H1 (cell line): ENCODE measurements around the gene PLD5. TPM values are rescaled to one million over a fixed set of nuclear protein-coding genes. Genes with fewer than 3 reads are reported as not detected.

Experiments
- CTCF ChIA-PET: fragments of 300-600 bp; sonication (Branson Sonifier 250); formaldehyde crosslinking; loops from one replicate; lab custom pipeline; 2021; ENCODE audit not compliant: partially characterized antibody; lab: Charles Lee
- POLR2A ChIA-PET: fragments of 300-600 bp; sonication (Branson Sonifier 250); formaldehyde crosslinking; loops from one replicate; lab custom pipeline; 2021; ENCODE audit warnings: inconsistent platforms; ENCODE audit not compliant: partially characterized antibody; lab: Charles Lee
- DNase-seq, 2 experiments: peaks; one replicate each; pipeline versions ENCODE4 v3.0.0 to v3.0.0-alpha.2; 2010 to 2022; ENCODE audit warnings: low spot score in 2 of 2, low read depth in 1 of 2, mixed read lengths in 1 of 2
- FAIRE-seq: peaks from 2 replicates; lab custom pipeline; 2011; peaks lifted over from hg19 to GRCh38; lab: Jason Lieb, UNC
- H2AFZ ChIP-seq: 2 replicates; pipeline ENCODE4 v1.8.1; 2012; ENCODE audit warnings: low read length, inconsistent platforms
- H2AK5ac ChIP-seq: 2 replicates; pipeline ENCODE4 v1.6.1; 2013; ENCODE audit warnings: low read depth, low read length
- H2BK120ac ChIP-seq: replicated peaks from 2 replicates; pipeline ENCODE3; 2013; ENCODE audit warnings: low read depth, low read length, inconsistent platforms
- H2BK12ac ChIP-seq: 2 replicates; pipeline ENCODE4 v1.6.1; 2013; ENCODE audit warnings: low read depth, low read length
- H2BK15ac ChIP-seq: 2 replicates; pipeline ENCODE4 v1.6.1; 2013; ENCODE audit warnings: low read length
- H2BK20ac ChIP-seq: 2 replicates; pipeline ENCODE4 v1.6.1; 2013; ENCODE audit warnings: low read length
- H2BK5ac ChIP-seq: 2 replicates; pipeline ENCODE4 v1.6.1; 2013; ENCODE audit warnings: low read depth, low read length
- H3K14ac ChIP-seq: 2 replicates; pipeline ENCODE4 v1.6.1; 2013; ENCODE audit warnings: inconsistent platforms; ENCODE audit not compliant: insufficient read length
- H3K18ac ChIP-seq: 2 replicates; pipeline ENCODE4 v1.6.1; 2013; ENCODE audit warnings: low read length; ENCODE audit errors: extremely low read depth
- H3K23ac ChIP-seq: 2 replicates; pipeline ENCODE4 v1.6.1; 2013; ENCODE audit warnings: inconsistent platforms; ENCODE audit not compliant: insufficient read length
- H3K23me2 ChIP-seq: 2 replicates; pipeline ENCODE4 v1.6.1; 2013; ENCODE audit warnings: low read depth, low read length
- H3K27ac ChIP-seq: 2 replicates; pipeline ENCODE4 v1.6.1; 2011; ENCODE audit warnings: low read depth, low read length, inconsistent platforms
- H3K27me3 ChIP-seq, 4 experiments: replicated peaks in 1 of 4; 1 replicate in 1 of 4; 2 replicates in 3 of 4; pipeline versions ENCODE4 v1.6.1 to v1.8.1; 2011 to 2013; ENCODE audit warnings: low read length in 3 of 4, mild to moderate bottlenecking in 3 of 4, inconsistent platforms in 2 of 4, mixed read lengths in 2 of 4, moderate library complexity in 1 of 4; ENCODE audit not compliant: control insufficient read depth in 3 of 4, insufficient read depth in 3 of 4; ENCODE audit errors: extremely low read depth in 1 of 4
- H3K36me3 ChIP-seq, 4 experiments: 2 replicates each; pipeline versions ENCODE4 v1.6.1 to v1.8.1; 2011 to 2013; ENCODE audit warnings: mild to moderate bottlenecking in 4 of 4, low read length in 3 of 4, moderate library complexity in 2 of 4, control low read depth in 1 of 4, inconsistent platforms in 1 of 4; ENCODE audit not compliant: insufficient read depth in 4 of 4, control insufficient read depth in 2 of 4
- H3K4ac ChIP-seq: replicated peaks from 2 replicates; pipeline ENCODE3; 2013; ENCODE audit warnings: low read length, low read depth, mixed read lengths, inconsistent platforms; ENCODE audit not compliant: insufficient read length
- H3K4me1 ChIP-seq, 4 experiments: replicated peaks in 1 of 4; 1 replicate in 1 of 4; 2 replicates in 3 of 4; pipeline versions ENCODE4 v1.6.1 to v1.8.1; 2011 to 2013; ENCODE audit warnings: low read length in 3 of 4, inconsistent platforms in 2 of 4, mixed read lengths in 1 of 4; ENCODE audit not compliant: insufficient read depth in 4 of 4, control insufficient read depth in 3 of 4
- H3K4me2 ChIP-seq, 2 experiments: 2 replicates each; pipeline versions ENCODE4 v1.6.1 to v1.8.1; 2011 to 2013; ENCODE audit warnings: low read depth in 2 of 2, low read length in 2 of 2, control low read depth in 1 of 2, inconsistent platforms in 1 of 2, mild to moderate bottlenecking in 1 of 2; ENCODE audit not compliant: insufficient read depth in 1 of 2
- H3K4me3 ChIP-seq, 4 experiments: fragments of 200-600, 300-600 bp in 1 of 4; sonication (generic), shearing (Covaris generic), sonication (Bioruptor Twin) in 1 of 4; 2 replicates each; pipeline versions ENCODE4 v1.5.1 to v1.8.1; 2011 to 2016; ENCODE audit warnings: low read length in 4 of 4, low read depth in 3 of 4, control low read depth in 2 of 4, inconsistent platforms in 2 of 4, mild to moderate bottlenecking in 2 of 4, mixed read lengths in 1 of 4, moderate library complexity in 1 of 4; ENCODE audit not compliant: insufficient read depth in 2 of 4; ENCODE audit errors: extremely low read depth in 1 of 4
- H3K56ac ChIP-seq: replicated peaks from 2 replicates; pipeline ENCODE3; 2013; ENCODE audit warnings: low read depth, mild to moderate bottlenecking, mixed read lengths, low read length, inconsistent platforms; ENCODE audit not compliant: insufficient read length
- H3K79me1 ChIP-seq: 2 replicates; pipeline ENCODE4 v1.6.1; 2013; ENCODE audit warnings: low read depth, low read length, control low read depth
- H3K79me2 ChIP-seq, 2 experiments: 2 replicates each; pipeline versions ENCODE4 v1.6.1 to v1.8.1; 2012 to 2013; ENCODE audit warnings: low read length in 2 of 2, mild to moderate bottlenecking in 2 of 2, inconsistent platforms in 1 of 2; ENCODE audit not compliant: insufficient read depth in 2 of 2, control insufficient read depth in 1 of 2
- H3K9ac ChIP-seq, 4 experiments: replicated peaks in 1 of 4; 1 replicate in 1 of 4; 2 replicates in 3 of 4; pipeline versions ENCODE4 v1.6.1 to v1.8.1; 2011 to 2013; ENCODE audit warnings: low read depth in 3 of 4, low read length in 3 of 4, control low read depth in 2 of 4, mild to moderate bottlenecking in 2 of 4, moderate library complexity in 2 of 4, inconsistent platforms in 1 of 4; ENCODE audit errors: extremely low read depth in 1 of 4
- H3K9me3 ChIP-seq, 2 experiments: 2 replicates each; pipeline versions ENCODE4 v1.6.1 to v1.8.1; 2012 to 2013; ENCODE audit warnings: mild to moderate bottlenecking in 2 of 2, moderate library complexity in 2 of 2, control low read depth in 1 of 2, inconsistent platforms in 1 of 2, low read depth in 1 of 2, low read length in 1 of 2, mixed read lengths in 1 of 2; ENCODE audit not compliant: insufficient read depth in 2 of 2
- H4K20me1 ChIP-seq, 2 experiments: replicated peaks in 1 of 2; 2 replicates each; pipeline versions ENCODE3 to v1.8.1; 2011 to 2013; ENCODE audit warnings: inconsistent platforms in 2 of 2, low read length in 2 of 2, mild to moderate bottlenecking in 1 of 2; ENCODE audit not compliant: insufficient read depth in 2 of 2, control insufficient read depth in 1 of 2
- H4K5ac ChIP-seq: 2 replicates; pipeline ENCODE4 v1.6.1; 2013; ENCODE audit warnings: low read length, low read depth, mixed read lengths, inconsistent platforms; ENCODE audit not compliant: insufficient read length
- H4K8ac ChIP-seq: 2 replicates; pipeline ENCODE4 v1.8.0; 2013; ENCODE audit warnings: mild to moderate bottlenecking, moderate library complexity, low read length, inconsistent platforms; ENCODE audit not compliant: insufficient read depth; ENCODE audit errors: extremely low read depth
- H4K91ac ChIP-seq: replicated peaks from 2 replicates; pipeline ENCODE3; 2013; ENCODE audit warnings: low read length, mixed read lengths, inconsistent platforms; ENCODE audit not compliant: insufficient read length
- ATF3 ChIP-seq: IDR thresholded peaks from 2 replicates; pipeline ENCODE4 v1.6.1; 2011; ENCODE audit warnings: low read depth, mild to moderate bottlenecking, low read length; ENCODE audit not compliant: insufficient read depth
- FOSL1 ChIP-seq: IDR thresholded peaks from 2 replicates; pipeline ENCODE4 v1.6.1; 2011; ENCODE audit warnings: mild to moderate bottlenecking, low read depth, low read length, moderate library complexity; ENCODE audit not compliant: insufficient read depth
- HDAC2 ChIP-seq, 2 experiments: fragments of 300-600 bp in 1 of 2; sonication (generic) in 1 of 2; IDR thresholded peaks; 2 replicates each; pipeline ENCODE4 v1.6.1; 2011 to 2012; ENCODE audit warnings: low read depth in 2 of 2, low read length in 2 of 2, mild to moderate bottlenecking in 2 of 2, moderate library complexity in 2 of 2, borderline replicate concordance in 1 of 2, inconsistent platforms in 1 of 2
- PHF8 ChIP-seq: fragments of 200-600 bp; sonication (generic); conservative IDR thresholded peaks from 2 replicates; pipeline ENCODE4 v1.7.1; 2012; ENCODE audit warnings: low read depth, mild to moderate bottlenecking, inconsistent platforms, low read length, moderate library complexity
- POLR2A ChIP-seq, 2 experiments: IDR thresholded peaks; 1 replicate in 1 of 2; 2 replicates in 1 of 2; pipeline ENCODE4 v1.6.1; 2011; ENCODE audit warnings: low read depth in 2 of 2, low read length in 2 of 2, mild to moderate bottlenecking in 2 of 2; ENCODE audit errors: control extremely low read depth in 1 of 2
- SAP30 ChIP-seq: fragments of 300-600 bp; sonication (generic); IDR thresholded peaks from 2 replicates; pipeline ENCODE4 v1.7.1; 2012; ENCODE audit warnings: low read length, moderate library complexity, mild to moderate bottlenecking, inconsistent platforms; ENCODE audit not compliant: insufficient read depth, insufficient replicate concordance
- SP4 ChIP-seq: IDR thresholded peaks from 2 replicates; pipeline ENCODE4 v1.6.1; 2012; ENCODE audit warnings: low read length, inconsistent platforms
- TCF12 ChIP-seq: IDR thresholded peaks from 2 replicates; pipeline ENCODE4 v1.6.1; 2011; ENCODE audit warnings: low read depth, mild to moderate bottlenecking, low read length
- ZNF274 ChIP-seq: IDR thresholded peaks from 2 replicates; pipeline ENCODE4 v1.7.0; 2012; ENCODE audit warnings: low read length, borderline replicate concordance; ENCODE audit errors: extremely low read depth
- WGBS, 2 experiments: shearing (Covaris generic) in 1 of 2; methylation state at CpG; one replicate each; pipeline versions ENCODE4 v1.1.6 to v1.1.7; 2013 to 2015; ENCODE audit warnings: low lambda C conversion rate in 2 of 2, mixed read lengths in 2 of 2, inconsistent platforms in 1 of 2, low coverage in 1 of 2, missing lambda C conversion rate in 1 of 2; ENCODE audit not compliant: insufficient replicate concordance in 2 of 2, insufficient coverage in 1 of 2, insufficient read length in 1 of 2; ENCODE audit errors: extremely low coverage in 1 of 2, missing lambda C conversion rate in 1 of 2; 5-methylcytosine and 5-hydroxymethylcytosine counted together
- polyA plus RNA-seq, 7 experiments: library from polyadenylated mRNA; depleted of rRNA in 3 of 7; stranded (reverse) in 5 of 7; unstranded in 2 of 7; fragments of >200 nt in 5 of 7; fragments of 200-250 nt in 2 of 7; gene quantifications; 1 replicate in 5 of 7; 2 replicates in 1 of 7; 4 replicates in 1 of 7; pipeline versions ENCODE4 v1.2.1 to v1.2.3, GENCODE V29; 2011 to 2013; ENCODE audit warnings: missing spikeins in 2 of 7, mixed read lengths in 2 of 7
- total RNA-seq: library from RNA; stranded (reverse); fragmentation: NEBNext Ultra II Directional; extraction: Animal tissue kit (Norgen Biotek cat#: 25700); gene quantifications from 2 replicates; pipeline ENCODE4 v1.2.1, GENCODE V29; 2021

Gene PLD5
- total and polyA plus RNA-seq, 2 of the 8 experiments (the other 6 are each of a cell fraction or from before 2014, with no cell fraction given), result 0.86 to 8.5 TPM

- Histone ChIP-seq H4K5ac (no peak overlapping the region), H3K36me3 (no peaks in the 10 kb centered on the region; a peak in 1 of 8 replicates), H3K14ac (no peak overlapping the region), H3K9me3 (peaks cover 0 to 11% of the 10 kb centered on the region in 2 experiments; a peak in 1 of 4 replicates), H3K27me3 (no peaks in the 10 kb centered on the region), H3K23ac (no peak overlapping the region), H2BK15ac (no peak overlapping the region), H3K9ac (no peak overlapping the region), H3K79me1 (no peaks in the 10 kb centered on the region), H3K79me2 (no peaks in the 10 kb centered on the region), H3K4ac (no peak overlapping the region), H3K18ac (no peak overlapping the region), H3K4me3 (no peak overlapping the region), H2AFZ (no peak overlapping the region), H2AK5ac (no peak overlapping the region), H2BK120ac (no peak overlapping the region), H4K20me1 (no peaks in the 10 kb centered on the region), H2BK12ac (no peak overlapping the region), H3K56ac (no peak overlapping the region), H3K4me1 (peaks cover 0 to 10% (median 1%) of the 10 kb centered on the region in 4 experiments; a peak in 4 of 7 replicates), H3K4me2 (no peak overlapping the region), H3K23me2 (no peaks in the 10 kb centered on the region), H2BK5ac (no peak overlapping the region), H2BK20ac (no peak overlapping the region), H4K8ac (no peak overlapping the region), H4K91ac (no peak overlapping the region), H3K27ac (no peak overlapping the region)
- ChIA-PET POLR2A (no interaction called here), CTCF (interaction anchor here (0.6 to 3.2 kb wide), 2 partner anchors 9 to 11 kb away, joined by 3 to 16 read pairs; no protein-coding TSS in a partner anchor)
- no peak for DNase-seq
- 94% methylated on average over 9 of the region's 9 CpGs; no CpG with 5 or more reads in 1 of the 2 experiments for WGBS, 2 experiments
- no peak for FAIRE-seq
- TF ChIP-seq ATF3, result no peak
- TF ChIP-seq POLR2A (IDR thresholded peaks at IDR 0.05; ENCODE audit: control extremely low read depth in 1 of 2, low read depth in 2 of 2, low read length in 2 of 2), result no peak
- no peak for TF ChIP-seq HDAC2 (IDR thresholded peaks at IDR 0.05; ENCODE audit: borderline replicate concordance in 1 of 2, low read depth in 2 of 2, low read length in 2 of 2)
- TF ChIP-seq SAP30, result no peak
- no peak for TF ChIP-seq FOSL1
- no peak for TF ChIP-seq PHF8
- no peak for TF ChIP-seq ZNF274
- no peak for TF ChIP-seq TCF12
- no peak for TF ChIP-seq SP4
Measured at GRCh38 chr1:242197907-242198820, 326.3 kb downstream of the PLD5 start.
